Retinal pigment epithelial cell (primary cell): ENCODE results near the gene FAM149A.

Experiments used
- DNase-seq: peaks from one replicate; pipeline ENCODE4 v3.0.0-alpha.2; 2010; ENCODE audit warnings: low read depth
- H3K4me3 ChIP-seq: 2 replicates; pipeline ENCODE4 v1.5.1; 2011; ENCODE audit warnings: mild to moderate bottlenecking, low read length, control low read depth, moderate library complexity
- TF ChIP-seq, protein P1 (sequence below): conservative IDR thresholded peaks from 2 replicates; pipeline ENCODE4 v1.5.1; 2011; ENCODE audit warnings: low read depth, low read length, control low read depth, inconsistent platforms

The FAM149A gene

GRCh38 chr4:186168750-186169149 lies 64.2 kb downstream of the FAM149A start:
- H3K4me3 ChIP-seq = no peak overlapping the region
- TF ChIP-seq, protein P1, sequence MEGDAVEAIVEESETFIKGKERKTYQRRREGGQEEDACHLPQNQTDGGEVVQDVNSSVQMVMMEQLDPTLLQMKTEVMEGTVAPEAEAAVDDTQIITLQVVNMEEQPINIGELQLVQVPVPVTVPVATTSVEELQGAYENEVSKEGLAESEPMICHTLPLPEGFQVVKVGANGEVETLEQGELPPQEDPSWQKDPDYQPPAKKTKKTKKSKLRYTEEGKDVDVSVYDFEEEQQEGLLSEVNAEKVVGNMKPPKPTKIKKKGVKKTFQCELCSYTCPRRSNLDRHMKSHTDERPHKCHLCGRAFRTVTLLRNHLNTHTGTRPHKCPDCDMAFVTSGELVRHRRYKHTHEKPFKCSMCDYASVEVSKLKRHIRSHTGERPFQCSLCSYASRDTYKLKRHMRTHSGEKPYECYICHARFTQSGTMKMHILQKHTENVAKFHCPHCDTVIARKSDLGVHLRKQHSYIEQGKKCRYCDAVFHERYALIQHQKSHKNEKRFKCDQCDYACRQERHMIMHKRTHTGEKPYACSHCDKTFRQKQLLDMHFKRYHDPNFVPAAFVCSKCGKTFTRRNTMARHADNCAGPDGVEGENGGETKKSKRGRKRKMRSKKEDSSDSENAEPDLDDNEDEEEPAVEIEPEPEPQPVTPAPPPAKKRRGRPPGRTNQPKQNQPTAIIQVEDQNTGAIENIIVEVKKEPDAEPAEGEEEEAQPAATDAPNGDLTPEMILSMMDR = no peak
- no peak for DNase-seq

DNA sequence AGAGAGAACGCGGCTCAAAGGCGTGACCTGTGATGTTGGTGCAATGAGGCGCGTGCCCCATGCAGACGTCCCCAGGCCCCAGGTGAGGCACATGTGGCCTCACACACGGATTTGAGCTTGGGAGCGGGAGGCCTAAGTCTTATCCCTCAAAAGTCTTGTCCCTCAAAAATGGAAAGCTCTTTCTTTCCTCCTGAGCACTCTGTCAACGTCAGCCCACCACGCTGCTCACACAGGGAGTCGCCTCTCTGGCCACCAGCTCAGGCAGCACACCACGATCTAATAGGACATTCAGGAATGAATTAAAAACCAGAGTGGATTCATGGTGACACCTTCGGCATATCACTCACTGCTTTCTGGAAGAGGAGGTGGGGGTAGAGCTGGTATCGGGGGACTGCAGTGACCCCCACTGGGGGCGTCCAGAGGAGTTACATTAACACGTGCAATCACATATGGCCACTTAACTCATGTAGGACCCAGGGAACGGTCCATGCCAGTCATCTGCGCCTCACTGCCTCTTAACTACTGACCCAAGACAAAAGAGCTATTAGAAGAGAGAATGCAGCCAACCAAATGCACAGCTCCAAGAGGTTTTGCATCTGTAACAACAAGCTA lies 64.9 kb downstream of the FAM149A start:
- DNase-seq = no peak
- H3K4me3 ChIP-seq = no peak overlapping the region
- TF ChIP-seq, protein P1 = no peak

DNA sequence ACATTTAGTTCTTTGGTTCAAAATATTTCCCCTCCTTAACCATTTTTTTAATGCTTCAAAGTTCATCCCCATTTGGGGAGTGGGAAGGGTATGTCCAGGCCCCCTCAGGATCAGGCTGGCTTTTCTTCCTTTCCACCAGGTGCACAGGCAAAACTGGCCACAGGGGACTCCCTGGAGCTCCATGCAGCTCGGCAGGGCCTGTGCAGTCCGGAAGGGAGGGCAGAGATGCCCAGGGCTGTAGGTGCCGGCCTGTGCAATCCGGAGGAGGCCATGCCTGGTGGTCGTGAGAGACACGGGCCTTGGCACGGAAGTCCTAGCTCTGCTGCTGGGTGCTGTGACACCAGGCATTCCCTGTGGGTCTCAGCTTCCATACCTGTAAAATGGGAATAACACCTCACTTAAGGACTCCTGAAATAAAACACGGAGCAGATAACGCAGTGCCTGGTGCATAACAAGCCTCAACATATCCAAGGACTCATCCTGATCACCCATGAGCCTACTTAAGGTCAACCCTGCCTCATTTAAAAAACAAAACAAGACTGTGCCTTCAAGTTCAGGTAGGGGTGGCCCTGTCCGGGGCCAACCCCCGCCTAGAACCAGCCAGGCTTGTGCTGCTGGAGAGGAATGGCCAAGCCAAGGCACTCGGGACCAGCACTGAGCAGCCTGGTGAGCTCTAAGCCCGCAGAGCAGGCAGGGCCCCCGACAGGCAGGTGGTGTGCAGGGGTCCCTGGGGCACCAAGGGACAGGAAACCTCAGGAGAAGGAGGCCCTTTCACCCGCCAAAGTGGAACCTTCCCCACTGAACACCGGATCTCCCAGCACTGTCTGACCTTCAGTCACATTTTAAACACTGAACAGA lies 65.7 kb downstream of the FAM149A start:
- H3K4me3 ChIP-seq = no peak overlapping the region
- TF ChIP-seq, protein P1 = peak; percentile 20
- DNase-seq = no peak

GRCh38 chr4:186170966-186171365 lies 66.5 kb downstream of the FAM149A start:
- no peak for DNase-seq
- H3K4me3 ChIP-seq = no peak overlapping the region
- TF ChIP-seq, protein P1 = no peak

DNA sequence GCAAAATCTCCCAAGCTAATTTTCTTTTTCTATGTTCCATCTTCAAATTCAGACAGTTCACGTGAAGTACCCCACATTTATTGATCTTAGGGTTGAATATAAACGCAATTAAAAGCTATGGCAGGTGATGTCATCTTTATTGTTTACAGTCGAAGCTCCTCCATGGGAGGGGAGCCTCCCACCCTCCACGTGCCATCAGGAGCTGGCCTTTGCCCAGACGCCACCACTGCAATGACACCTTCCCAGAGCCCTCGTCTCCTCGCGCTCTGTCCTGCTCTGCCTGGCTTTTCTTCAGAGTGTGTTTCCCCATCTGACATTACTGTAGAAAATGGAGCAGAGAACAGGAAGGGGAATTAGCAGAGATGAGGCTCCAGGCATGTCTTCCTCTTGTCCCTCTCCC lies 68.0 kb downstream of the FAM149A start:
- DNase-seq = no peak
- H3K4me3 ChIP-seq = no peak overlapping the region
- TF ChIP-seq, protein P1 = no peak

DNA sequence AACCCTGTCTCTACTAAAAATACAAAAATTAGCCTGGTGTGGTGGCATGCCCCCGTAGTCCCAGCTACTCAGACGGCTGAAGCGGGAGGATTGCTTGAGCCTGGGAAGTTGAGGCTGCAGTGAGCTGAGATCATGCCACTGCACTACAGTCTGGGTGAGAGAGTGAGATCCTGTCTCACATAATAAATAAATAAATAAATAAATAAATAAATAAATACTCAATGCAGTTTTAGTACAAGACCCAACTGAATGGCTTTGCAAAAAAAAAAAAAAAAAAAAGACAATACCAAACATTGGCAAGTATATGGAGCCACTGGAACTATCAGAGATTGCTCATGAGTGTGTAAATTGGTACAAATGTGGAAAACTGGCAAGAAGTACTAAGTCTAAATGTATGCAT lies 83.6 kb downstream of the FAM149A start:
- no peak for DNase-seq
- H3K4me3 ChIP-seq = no peak overlapping the region
- TF ChIP-seq, protein P1 = no peak

GRCh38 chr4:186189656-186190055 lies 85.2 kb downstream of the FAM149A start:
- TF ChIP-seq, protein P1 = no peak
- DNase-seq = no peak
- H3K4me3 ChIP-seq = no peak overlapping the region
